IgD-negative memory B cell (primary cell): ENCODE results near the gene ADARB2. TPM values are rescaled to one million over a fixed set of nuclear protein-coding genes. Genes with fewer than 3 reads are reported as not detected.
"Not testable (repeated sequence)": the region's sequence is repeated elsewhere in the genome, so short reads cannot be mapped to it uniquely, and the experiment has no call there.

ENCODE experiments used
- H3K27ac Mint-ChIP-seq, 3 donors: one replicate each; pipeline ENCODE4 v1.8.0; 2020 to 2022; ENCODE audit warnings: mild to moderate bottlenecking in 3 of 3, mixed read lengths in 3 of 3, moderate library complexity in 1 of 3
- H3K27me3 Mint-ChIP-seq: one replicate; pipeline ENCODE4 v1.8.0; 2021; ENCODE audit warnings: mixed read lengths
- H3K36me3 Mint-ChIP-seq: one replicate; pipeline ENCODE4 v1.8.0; 2020; ENCODE audit warnings: mild to moderate bottlenecking, mixed read lengths
- H3K4me1 Mint-ChIP-seq, 3 donors: one replicate each; pipeline ENCODE4 v1.8.0; 2020 to 2022; ENCODE audit warnings: mixed read lengths in 3 of 3, mild to moderate bottlenecking in 1 of 3
- H3K4me3 Mint-ChIP-seq, 4 donors: one replicate each; pipeline ENCODE4 v1.8.0; 2020 to 2022; ENCODE audit warnings: mild to moderate bottlenecking in 4 of 4, mixed read lengths in 4 of 4, moderate library complexity in 3 of 4
- H3K9me3 Mint-ChIP-seq, 3 donors: one replicate each; pipeline ENCODE4 v1.8.0; 2020 to 2021; ENCODE audit warnings: mixed read lengths in 3 of 3, mild to moderate bottlenecking in 1 of 3
- polyA plus RNA-seq: library from polyadenylated mRNA; unstranded; fragments of 300-500 nt; fragmentation: Illumina TruSeq; gene quantifications from one replicate; pipeline ENCODE4 v1.2.3, GENCODE V29; 2021

The ADARB2 gene
- polyA plus RNA-seq, 1 donor from 2014 or later: not detected

DNA sequence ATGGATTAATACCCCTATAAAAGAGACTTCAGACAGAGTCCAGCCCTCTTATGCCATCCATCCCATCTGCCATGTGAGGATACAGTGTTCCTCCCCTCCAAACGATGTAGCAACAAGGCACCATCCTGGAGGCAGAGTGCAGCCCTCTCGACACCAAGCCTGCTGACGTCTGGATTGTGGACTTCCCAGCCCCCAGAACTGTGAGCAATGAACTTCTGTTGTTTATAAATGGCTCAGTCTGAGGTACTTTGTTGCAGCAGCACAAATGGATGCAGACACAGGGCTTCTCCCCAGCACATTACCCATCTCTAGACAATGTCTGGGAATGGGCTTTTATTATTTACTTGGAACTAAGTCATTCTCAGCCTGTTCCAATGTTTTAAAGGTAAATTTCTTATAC, 485.6 kb downstream of the ADARB2 start:
- Mint-ChIP-seq H3K4me1 (peaks cover 0 to 3% (median 2%) of the 10 kb centered on the region in 3 donors), H3K27ac (no peak overlapping the region), H3K4me3 (no peak overlapping the region), H3K27me3 (peaks cover 21% of the 10 kb centered on the region), H3K36me3 (peaks cover 3% of the 10 kb centered on the region), H3K9me3 (peaks cover 0 to 7% (median 0%) of the 10 kb centered on the region in 3 donors)

DNA sequence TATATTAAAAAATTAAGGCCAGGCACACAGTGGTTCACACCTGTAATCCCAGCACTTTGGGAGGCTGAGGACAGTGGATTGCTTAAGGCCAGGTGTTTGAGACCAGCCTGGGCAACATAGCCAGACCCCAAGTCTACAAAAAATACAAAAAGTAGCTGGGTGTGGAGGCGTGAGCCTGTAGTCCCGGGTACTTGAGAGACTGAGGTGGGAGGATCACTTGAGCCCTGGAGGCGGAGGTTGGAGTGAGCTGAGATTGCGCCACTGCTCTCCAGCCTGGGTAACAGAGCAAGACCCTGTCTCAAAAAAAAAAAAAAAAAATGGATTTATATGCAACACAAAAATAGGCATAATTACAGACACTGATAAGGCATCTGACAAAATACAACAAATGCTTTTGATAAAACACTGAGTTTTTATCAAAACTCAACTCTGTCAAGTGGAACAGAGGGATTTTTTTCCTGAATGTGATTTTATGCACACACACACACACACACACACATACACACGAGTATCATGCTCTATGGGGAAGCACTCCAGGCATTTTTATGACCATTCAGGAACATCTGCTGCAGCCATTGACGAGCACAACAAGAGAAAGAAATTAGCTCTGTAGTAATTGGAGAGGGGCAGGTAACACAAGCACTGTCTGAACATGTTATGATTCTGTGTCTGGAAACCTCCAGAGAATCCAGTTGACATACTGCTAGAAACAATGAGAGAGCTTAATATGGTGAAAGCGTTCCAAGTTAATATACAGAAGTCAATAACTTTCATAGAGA, 488.0 kb downstream of the ADARB2 start:
- H3K27ac Mint-ChIP-seq: no peak overlapping the region
- peaks cover 0 to 13% (median 0%) of the 10 kb centered on the region in 3 donors for H3K9me3 Mint-ChIP-seq
- H3K4me1 Mint-ChIP-seq: peaks cover 0 to 2% (median 2%) of the 10 kb centered on the region in 3 donors
- no peak overlapping the region for H3K4me3 Mint-ChIP-seq
- peaks cover 4% of the 10 kb centered on the region for H3K36me3 Mint-ChIP-seq
- peaks cover 24% of the 10 kb centered on the region for H3K27me3 Mint-ChIP-seq

DNA sequence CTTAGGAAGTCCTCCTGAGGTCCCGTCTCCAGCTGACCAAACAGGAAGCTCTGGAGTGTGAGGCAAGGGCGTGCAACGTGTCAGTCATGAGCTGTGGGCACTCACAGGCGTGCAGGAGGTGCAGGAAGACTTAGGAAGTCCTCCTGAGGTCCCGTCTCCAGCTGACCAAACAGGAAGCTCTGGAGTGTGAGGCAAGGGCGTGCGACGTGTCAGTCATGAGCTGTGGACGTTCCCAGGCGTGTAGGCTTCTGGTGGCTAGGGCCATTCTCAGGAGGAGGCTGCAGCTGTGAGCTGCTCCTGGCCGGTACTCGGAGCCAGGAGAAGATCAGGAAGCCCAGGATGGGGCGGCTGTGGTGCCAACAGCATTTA, 489.1 kb downstream of the ADARB2 start:
- H3K27ac Mint-ChIP-seq, H3K4me1 Mint-ChIP-seq, H3K4me3 Mint-ChIP-seq, H3K36me3 Mint-ChIP-seq: not testable (repeated sequence)
- Mint-ChIP-seq H3K27me3 (peaks cover 33% of the 10 kb centered on the region), H3K9me3 (peaks cover 0 to 13% (median 0%) of the 10 kb centered on the region in 3 donors)

DNA sequence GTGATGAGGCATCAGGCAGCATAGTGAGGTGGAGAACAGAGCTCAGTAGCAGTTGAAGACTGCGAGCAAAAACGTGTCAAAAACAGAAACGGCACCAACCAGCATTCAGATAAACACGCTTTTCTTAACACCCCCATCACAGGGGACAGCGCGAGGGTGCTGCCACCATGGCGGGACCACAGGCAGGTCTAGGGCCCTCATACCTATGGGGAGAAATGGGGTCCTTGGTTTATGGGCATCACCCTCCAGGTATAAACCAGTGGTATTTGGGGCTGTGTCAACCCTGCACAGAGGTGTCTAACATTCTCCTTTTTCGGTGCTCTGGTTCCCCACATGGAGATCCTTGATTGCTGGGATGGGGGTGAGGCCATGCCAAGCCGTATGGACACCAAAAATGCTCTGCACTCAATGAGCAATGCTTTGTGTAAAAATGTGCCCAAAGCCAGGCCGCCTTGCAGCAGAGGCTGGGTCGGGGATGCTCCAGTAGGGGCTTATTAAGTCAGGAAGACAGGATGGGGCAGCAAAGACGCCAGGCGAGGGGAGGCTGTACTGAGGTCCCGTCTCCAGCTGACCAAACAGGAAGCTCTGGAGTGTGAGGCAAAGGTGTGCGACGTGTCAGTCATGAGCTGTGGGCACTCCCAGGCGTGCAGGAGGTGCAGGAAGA, 489.6 kb downstream of the ADARB2 start:
- H3K27ac Mint-ChIP-seq: no peak overlapping the region
- H3K4me1 Mint-ChIP-seq: no peaks in the 10 kb centered on the region
- no peak overlapping the region for H3K4me3 Mint-ChIP-seq
- peaks cover 0 to 13% (median 0%) of the 10 kb centered on the region in 3 donors for H3K9me3 Mint-ChIP-seq
- H3K36me3 Mint-ChIP-seq: peaks cover 1% of the 10 kb centered on the region
- peaks cover 37% of the 10 kb centered on the region for H3K27me3 Mint-ChIP-seq

DNA sequence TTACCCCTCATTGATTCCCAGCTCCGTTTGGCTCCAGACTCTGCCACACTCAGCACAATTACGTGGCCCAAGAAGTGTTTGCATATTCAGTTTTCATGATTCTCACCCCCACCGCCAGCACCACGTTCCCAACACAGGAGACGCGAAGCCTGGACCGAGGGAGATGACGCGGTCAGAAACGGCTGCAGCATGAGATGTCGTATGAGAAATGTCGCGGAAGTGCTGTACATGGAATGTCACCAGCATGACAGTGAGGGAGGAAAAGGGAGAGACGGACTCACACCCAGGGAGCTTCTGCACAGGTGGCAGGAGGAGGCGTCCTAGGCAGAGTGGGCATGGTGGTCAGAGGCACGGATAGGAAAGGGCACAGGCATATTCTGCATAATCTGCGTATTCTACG, 492.8 kb downstream of the ADARB2 start:
- Mint-ChIP-seq H3K27ac (no peak overlapping the region), H3K9me3 (peaks cover 0 to 12% (median 0%) of the 10 kb centered on the region in 3 donors), H3K27me3 (peaks cover 42% of the 10 kb centered on the region), H3K36me3 (peaks cover 1% of the 10 kb centered on the region), H3K4me3 (no peak overlapping the region), H3K4me1 (no peaks in the 10 kb centered on the region)

DNA sequence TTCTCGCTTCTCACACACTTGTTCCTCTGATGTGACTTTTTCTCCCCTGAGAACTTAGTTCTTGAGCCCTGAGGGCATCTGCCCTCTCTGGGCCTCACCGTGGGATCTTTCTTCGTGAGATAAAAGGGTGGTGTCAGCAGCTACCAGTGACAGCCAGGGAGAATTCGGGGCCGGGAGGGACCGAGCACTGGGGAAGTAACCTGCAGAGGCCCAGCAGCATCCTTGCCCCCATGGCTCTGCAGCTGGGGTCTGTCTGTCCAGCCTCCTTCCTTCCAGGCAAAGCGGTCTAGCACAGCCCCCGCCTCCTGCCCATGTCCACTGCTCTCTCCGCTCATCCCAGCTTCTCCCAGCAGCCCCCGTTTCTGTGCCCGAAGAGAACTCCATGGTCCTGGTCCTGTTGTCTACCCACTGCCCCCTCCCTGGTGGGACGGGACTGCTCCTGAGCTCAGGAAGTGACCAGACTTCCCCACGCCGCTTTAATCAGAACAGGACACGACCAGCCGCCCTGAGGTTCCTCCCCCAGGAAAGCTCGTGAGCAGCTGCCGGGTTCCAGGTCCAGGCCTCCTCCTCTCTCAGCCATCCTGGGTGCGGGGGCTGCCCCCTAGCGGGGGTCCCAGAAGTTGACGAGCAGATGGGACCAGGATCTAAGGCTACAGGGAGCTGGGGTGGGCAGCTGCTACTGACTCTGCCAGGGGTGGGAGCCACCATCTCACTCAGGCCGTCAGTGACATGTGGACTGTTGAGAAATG, 493.7 kb downstream of the ADARB2 start:
- H3K4me3 Mint-ChIP-seq: no peak overlapping the region
- H3K27ac Mint-ChIP-seq: no peak overlapping the region
- peaks cover 1% of the 10 kb centered on the region for H3K36me3 Mint-ChIP-seq
- no peaks in the 10 kb centered on the region for H3K4me1 Mint-ChIP-seq
- H3K9me3 Mint-ChIP-seq: peaks cover 0 to 12% (median 0%) of the 10 kb centered on the region in 3 donors
- peaks cover 40% of the 10 kb centered on the region for H3K27me3 Mint-ChIP-seq

DNA sequence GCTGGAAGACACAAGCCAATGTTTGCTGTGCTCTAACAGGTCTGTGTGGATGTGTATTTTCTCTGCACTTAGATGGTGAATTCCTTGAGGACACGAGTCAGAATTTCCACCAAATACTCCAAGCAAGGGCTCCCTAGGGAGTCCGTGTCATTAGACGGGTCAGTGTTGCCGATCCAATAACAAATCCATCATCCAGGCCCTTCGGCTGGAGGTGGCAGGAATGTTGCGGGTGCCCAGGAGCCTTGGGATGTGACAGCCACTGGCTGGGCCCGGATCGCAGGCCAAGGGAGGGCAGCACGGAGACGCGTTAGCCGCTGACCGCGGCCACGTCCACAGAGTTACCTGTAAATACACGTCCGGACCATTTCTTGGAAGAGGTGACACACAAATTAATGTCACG, 494.4 kb downstream of the ADARB2 start:
- Mint-ChIP-seq H3K4me3 (no peak overlapping the region), H3K4me1 (no peaks in the 10 kb centered on the region), H3K27me3 (peaks cover 38% of the 10 kb centered on the region), H3K36me3 (peaks cover 1% of the 10 kb centered on the region), H3K27ac (no peak overlapping the region), H3K9me3 (peaks cover 0 to 12% (median 0%) of the 10 kb centered on the region in 3 donors)

DNA sequence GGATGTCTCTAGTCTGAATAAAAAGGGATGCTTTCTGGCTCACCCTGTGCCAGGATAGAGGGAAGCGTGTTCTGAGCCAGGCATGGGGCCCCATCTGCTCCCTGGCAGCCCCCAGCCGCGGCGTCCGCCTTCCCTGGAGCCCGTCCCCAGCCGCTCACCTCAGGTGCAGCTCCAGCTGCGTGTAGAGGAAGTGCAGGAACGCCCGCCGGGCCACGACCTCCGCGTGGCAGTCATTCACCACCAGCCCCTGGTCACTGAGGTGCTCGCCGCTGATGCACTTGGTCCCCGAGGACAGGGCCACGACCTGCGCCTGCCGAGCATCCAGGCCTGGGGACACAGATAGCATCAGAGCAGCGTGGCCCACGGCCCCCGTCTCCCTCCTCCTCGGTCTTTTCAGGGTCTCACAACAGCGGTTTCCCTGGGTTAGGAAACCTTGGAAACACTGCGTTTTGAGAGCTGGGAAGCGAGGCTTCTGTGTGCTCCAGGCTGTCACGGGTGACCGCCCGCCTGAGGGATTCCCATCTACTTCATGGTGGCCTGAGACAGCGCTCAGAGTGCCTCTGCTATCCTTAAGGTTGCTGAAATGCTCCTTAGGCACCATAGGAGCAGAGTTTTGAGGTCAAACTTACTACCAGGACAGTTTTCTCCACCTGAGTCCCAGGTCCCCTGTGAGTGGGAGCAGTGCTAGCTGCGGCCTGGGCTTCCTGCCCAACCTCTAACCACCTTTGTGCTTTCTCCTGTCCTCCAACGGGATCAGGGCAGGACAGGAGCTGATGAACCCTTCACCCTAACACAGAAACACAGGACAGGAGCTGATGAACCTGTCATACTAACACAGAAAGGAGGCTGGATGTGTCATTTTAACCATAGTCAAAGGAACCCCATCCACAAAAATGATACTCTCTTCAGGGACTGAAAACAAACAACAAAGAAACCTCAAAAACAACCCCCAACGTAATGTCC, 495.1 kb downstream of the ADARB2 start:
- H3K36me3 Mint-ChIP-seq: peaks cover 1% of the 10 kb centered on the region
- H3K27ac Mint-ChIP-seq: no peak overlapping the region
- peaks cover 0 to 8% (median 0%) of the 10 kb centered on the region in 3 donors for H3K9me3 Mint-ChIP-seq
- H3K4me3 Mint-ChIP-seq: no peak overlapping the region
- no peaks in the 10 kb centered on the region for H3K4me1 Mint-ChIP-seq
- peaks cover 31% of the 10 kb centered on the region for H3K27me3 Mint-ChIP-seq

DNA sequence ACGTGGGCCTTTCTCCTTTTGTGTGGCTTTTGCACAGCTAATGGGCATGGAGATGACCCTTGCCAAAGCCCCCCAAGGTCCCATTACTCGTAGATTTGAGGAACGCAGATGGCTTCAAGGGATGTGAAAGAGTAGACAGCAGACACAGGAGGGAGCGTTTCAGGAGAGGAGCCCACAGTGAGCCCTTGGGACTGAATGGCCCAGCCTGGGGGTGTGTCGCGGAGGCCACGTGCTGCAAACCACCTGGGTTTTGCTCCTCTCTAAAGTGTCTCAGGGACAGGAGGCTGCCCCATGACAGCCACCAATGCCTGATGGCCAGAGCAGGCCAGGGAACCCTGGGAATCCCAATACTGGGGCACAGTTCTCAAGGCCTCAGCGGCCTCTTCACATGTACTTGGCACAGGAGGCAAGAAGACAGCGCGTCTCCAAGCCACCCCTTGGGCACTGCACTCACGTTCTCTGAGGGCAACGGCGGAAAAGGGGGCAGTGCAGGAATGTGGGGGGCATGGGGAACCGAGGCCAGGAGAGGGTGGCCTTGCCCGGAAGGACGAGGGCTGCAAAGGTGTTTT, 495.9 kb downstream of the ADARB2 start:
- no peaks in the 10 kb centered on the region for H3K4me1 Mint-ChIP-seq
- peaks cover 1% of the 10 kb centered on the region for H3K36me3 Mint-ChIP-seq
- H3K27ac Mint-ChIP-seq: no peak overlapping the region
- H3K9me3 Mint-ChIP-seq: peaks cover 0 to 8% (median 0%) of the 10 kb centered on the region in 3 donors
- no peak overlapping the region for H3K4me3 Mint-ChIP-seq
- H3K27me3 Mint-ChIP-seq: peaks cover 30% of the 10 kb centered on the region

DNA sequence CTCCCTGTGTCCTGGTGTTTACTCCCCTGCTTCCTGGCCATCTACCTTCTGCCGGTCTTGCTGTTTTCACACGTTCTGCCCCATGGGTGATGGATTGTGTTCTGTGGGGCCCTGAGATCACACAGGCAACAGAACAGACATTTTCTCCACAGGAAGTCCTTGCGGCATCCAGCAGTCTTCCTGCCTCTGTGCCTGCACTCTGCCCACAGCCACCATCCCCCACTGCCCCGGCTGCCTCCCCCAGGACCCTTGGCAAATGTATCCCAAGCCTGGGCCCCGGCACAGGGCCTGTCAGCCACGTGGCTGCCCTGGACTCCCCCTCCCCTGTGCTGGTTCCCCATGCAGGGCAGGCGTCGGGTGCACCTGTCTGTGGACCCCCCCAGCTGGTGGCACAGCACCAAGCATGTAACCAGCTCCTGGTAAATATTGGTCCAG, 497.0 kb downstream of the ADARB2 start:
- peaks cover 1% of the 10 kb centered on the region for H3K36me3 Mint-ChIP-seq
- peaks cover 30% of the 10 kb centered on the region for H3K27me3 Mint-ChIP-seq
- no peak overlapping the region for H3K27ac Mint-ChIP-seq
- no peaks in the 10 kb centered on the region for H3K4me1 Mint-ChIP-seq
- H3K9me3 Mint-ChIP-seq: peaks cover 0 to 6% (median 0%) of the 10 kb centered on the region in 3 donors
- peak overlapping the region in 1 of 4 donors; percentile 10 for H3K4me3 Mint-ChIP-seq

DNA sequence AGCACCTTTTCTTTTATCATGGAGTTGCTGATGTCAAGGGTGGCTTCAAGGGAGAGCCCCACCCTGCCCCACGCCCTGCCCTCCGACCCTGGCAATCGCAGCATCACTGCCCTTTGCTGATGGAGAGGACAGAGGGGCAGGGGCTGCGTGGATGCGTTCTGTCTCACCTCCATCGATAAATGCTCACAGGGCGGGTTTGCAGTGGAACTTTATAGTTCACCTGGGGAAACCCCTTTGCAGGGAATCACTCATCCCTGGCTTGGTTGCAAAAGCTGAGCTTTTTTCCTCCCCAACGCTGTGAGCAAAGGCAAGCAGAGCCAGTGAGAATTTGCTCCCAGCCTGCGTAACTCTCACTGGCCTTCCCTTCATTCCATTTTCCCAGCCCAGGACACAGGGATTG, 504.3 kb downstream of the ADARB2 start:
- peaks cover 1% of the 10 kb centered on the region for H3K36me3 Mint-ChIP-seq
- H3K9me3 Mint-ChIP-seq: no peaks in the 10 kb centered on the region
- H3K27ac Mint-ChIP-seq: no peak overlapping the region
- H3K4me3 Mint-ChIP-seq: no peak overlapping the region
- no peaks in the 10 kb centered on the region for H3K4me1 Mint-ChIP-seq
- H3K27me3 Mint-ChIP-seq: peaks cover 4% of the 10 kb centered on the region

DNA sequence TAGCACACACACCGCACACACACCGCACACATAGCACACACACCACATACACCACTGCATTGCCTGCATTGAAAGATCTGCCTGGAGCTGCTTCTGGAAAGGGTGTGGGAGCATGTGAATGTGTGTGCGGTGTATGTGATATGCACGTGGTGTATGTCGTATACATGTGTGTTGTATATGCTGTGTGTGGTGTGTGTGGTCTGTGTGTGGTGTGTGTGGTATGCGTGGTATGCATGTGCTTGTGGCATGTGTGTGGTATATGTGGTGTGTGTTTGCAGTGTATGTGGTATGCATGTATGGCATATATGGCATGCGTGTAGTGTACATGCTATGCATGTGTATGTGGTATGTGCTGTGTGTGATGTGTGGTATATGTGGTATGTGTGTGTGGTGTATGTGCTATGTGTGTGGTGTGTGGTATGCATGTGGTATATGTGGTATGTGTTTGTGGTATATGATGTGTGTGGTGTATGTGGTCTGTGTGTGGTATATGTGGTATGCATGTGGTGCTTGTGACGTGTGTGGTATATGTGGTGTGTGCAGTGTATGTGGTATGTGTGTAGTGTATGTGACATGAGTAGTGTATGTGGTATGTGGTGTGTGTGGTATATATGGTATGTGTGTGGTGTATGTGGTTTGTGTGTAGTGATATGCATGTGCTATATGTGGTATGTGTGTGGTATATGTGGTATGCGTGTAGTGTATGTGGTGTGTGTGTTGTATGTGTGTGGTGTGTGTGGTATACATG, 505.0 kb downstream of the ADARB2 start:
- H3K36me3 Mint-ChIP-seq: peaks cover 1% of the 10 kb centered on the region
- H3K27ac Mint-ChIP-seq: no peak overlapping the region
- H3K9me3 Mint-ChIP-seq: no peaks in the 10 kb centered on the region
- peaks cover 4% of the 10 kb centered on the region for H3K27me3 Mint-ChIP-seq
- no peaks in the 10 kb centered on the region for H3K4me1 Mint-ChIP-seq
- H3K4me3 Mint-ChIP-seq: no peak overlapping the region

DNA sequence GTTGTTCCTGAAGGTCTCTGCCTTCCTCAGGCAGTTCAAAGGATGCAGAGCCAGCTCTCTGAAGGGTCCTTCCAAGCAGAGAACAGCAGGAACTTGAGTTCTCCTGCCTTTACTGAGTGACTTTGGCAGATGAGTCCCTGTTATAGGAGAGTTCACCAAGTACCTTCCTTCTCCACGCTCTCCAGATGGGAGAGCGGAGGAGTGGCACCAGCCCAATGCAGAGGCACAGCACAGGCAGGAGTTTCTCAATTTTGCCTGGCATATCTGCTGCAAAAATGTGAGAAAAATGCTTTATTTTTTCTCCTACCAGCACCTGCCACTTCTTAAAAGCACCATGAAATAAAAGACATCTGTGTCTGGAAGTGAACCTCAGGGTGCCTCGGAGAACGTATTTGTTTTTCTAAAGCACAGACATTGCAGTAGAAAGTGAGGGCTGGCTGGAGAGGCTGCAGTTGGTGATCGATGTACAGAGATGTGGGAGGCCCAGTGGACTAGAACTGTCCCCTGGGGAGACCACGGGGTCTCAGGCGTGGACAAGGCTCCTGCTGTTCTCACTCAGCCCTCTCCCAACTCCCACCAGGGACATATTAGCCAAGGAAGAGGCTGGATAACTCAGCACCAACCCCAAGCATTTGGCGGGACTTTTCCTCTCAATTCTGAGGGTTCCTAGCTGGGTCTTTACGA, 506.6 kb downstream of the ADARB2 start:
- Mint-ChIP-seq H3K9me3 (no peaks in the 10 kb centered on the region), H3K27ac (no peak overlapping the region), H3K36me3 (peaks cover 1% of the 10 kb centered on the region)

More for the DNA sequence above, 506.6 kb downstream of the ADARB2 start:
- H3K4me3 Mint-ChIP-seq: no peak overlapping the region
- peaks cover 4% of the 10 kb centered on the region for H3K27me3 Mint-ChIP-seq
- H3K4me1 Mint-ChIP-seq: no peaks in the 10 kb centered on the region
